OCI-LY7 (cell line): ENCODE data around the gene ACAT2. TPM values are rescaled to one million over a fixed set of nuclear protein-coding genes. Genes with fewer than 3 reads are reported as not detected.

ENCODE experiments used
- BruUV-seq: library from RNA; stranded (reverse); fragments of 400-500 nt; replicated peaks from 2 replicates; lab custom pipeline; 2021; lab: Mats Ljungman, UMichigan
- CTCF ChIA-PET: fragments of 300-600 bp; sonication (Branson Sonifier 250); formaldehyde crosslinking; loops from one replicate; lab custom pipeline; 2022; ENCODE audit warnings: antibody characterized with exemption; ENCODE audit not compliant: unreplicated experiment; lab: Charles Lee
- POLR2A ChIA-PET: fragments of 300-600 bp; sonication (Branson Sonifier 250); formaldehyde crosslinking; loops from one replicate; lab custom pipeline; 2022; ENCODE audit warnings: antibody characterized with exemption; lab: Charles Lee
- DNase-seq: peaks from one replicate; pipeline ENCODE4 v3.0.0-alpha.2; 2015; ENCODE audit warnings: low spot score
- H2AFZ ChIP-seq: fragments of 200-600 bp; sonication (generic), shearing (Covaris generic); 2 replicates; pipeline ENCODE4 v1.6.1; 2014; ENCODE audit warnings: mild to moderate bottlenecking, antibody characterized with exemption, low read length, moderate library complexity
- H3K27ac ChIP-seq: fragments of 200-600 bp; sonication (generic); 2 replicates; pipeline ENCODE4 v1.5.1; 2014; ENCODE audit warnings: mixed run types, low read depth, mild to moderate bottlenecking, moderate library complexity, low read length, inconsistent platforms; ENCODE audit not compliant: poor library complexity, severe bottlenecking
- H3K36me3 ChIP-seq: fragments of 200-600 bp; sonication (generic); 2 replicates; pipeline ENCODE4 v1.6.1; 2014; ENCODE audit warnings: mild to moderate bottlenecking, antibody characterized with exemption, low read length, moderate library complexity, mixed read lengths; ENCODE audit not compliant: insufficient read depth
- H3K4me1 ChIP-seq: fragments of 200-600 bp; sonication (generic); 2 replicates; pipeline ENCODE4 v1.5.1; 2014; ENCODE audit warnings: mild to moderate bottlenecking, low read length; ENCODE audit not compliant: insufficient read depth, poor library complexity, severe bottlenecking
- H3K4me2 ChIP-seq: fragments of 200-600 bp; sonication (generic); 2 replicates; pipeline ENCODE4 v1.6.1; 2014; ENCODE audit warnings: mild to moderate bottlenecking, low read length
- H3K4me3 ChIP-seq: fragments of 200-600 bp; sonication (generic); 2 replicates; pipeline ENCODE4 v1.5.1; 2014; ENCODE audit warnings: mild to moderate bottlenecking, low read depth, low read length; ENCODE audit not compliant: poor library complexity, severe bottlenecking
- H3K79me2 ChIP-seq: fragments of 200-600 bp; sonication (generic); 2 replicates; pipeline ENCODE4 v1.6.1; 2016; ENCODE audit warnings: low read depth, mild to moderate bottlenecking, low read length, moderate library complexity, mixed read lengths; ENCODE audit not compliant: insufficient read depth
- H3K9me2 ChIP-seq: fragments of 200-600 bp; sonication (generic); 2 replicates; pipeline ENCODE4 v1.6.1; 2016; ENCODE audit warnings: mild to moderate bottlenecking, low read length, mixed read lengths; ENCODE audit not compliant: insufficient read depth
- H3K9me3 ChIP-seq: fragments of 200-600 bp; sonication (generic); 2 replicates; pipeline ENCODE4 v1.6.1; 2014; ENCODE audit warnings: mild to moderate bottlenecking, mixed run types, low read length, mixed read lengths
- H4K20me1 ChIP-seq: fragments of 200-600 bp; sonication (generic); 2 replicates; pipeline ENCODE4 v1.6.1; 2014; ENCODE audit warnings: mild to moderate bottlenecking, antibody characterized with exemption, low read length, moderate library complexity, mixed read lengths; ENCODE audit not compliant: insufficient read depth
- EZH2phosphoT487 ChIP-seq: fragments of 200-600 bp; sonication (generic); IDR thresholded peaks from 2 replicates; pipeline ENCODE4 v1.6.1; 2018; ENCODE audit warnings: low read depth, borderline replicate concordance, mild to moderate bottlenecking, mixed run types, antibody characterized with exemption, low read length, moderate library complexity, mixed read lengths
- intact Hi-C: fragments of 100-400 bp; cut with micrococcal nuclease; formaldehyde crosslinking; loops from one replicate; pipeline ENCODE4 v1.10.0; 2022; ENCODE audit not compliant: unreplicated experiment
- total RNA-seq, 2 experiments: library from RNA; depleted of rRNA in 1 of 2; stranded (reverse); fragments of >200 nt in 1 of 2; shearing (Covaris generic) in 1 of 2; gene quantifications; 2 replicates each; pipeline ENCODE4 v1.2.3, GENCODE V29; 2014 to 2022
- TF ChIP-seq, protein P1 (sequence below): fragments of 200-600 bp; sonication (generic); conservative IDR thresholded peaks from 2 replicates; pipeline ENCODE4 v1.5.1; 2014; ENCODE audit warnings: mild to moderate bottlenecking, antibody characterized with exemption, low read length, moderate library complexity, mixed read lengths

The ACAT2 gene
- total RNA-seq, 2 experiments from 2014 or later = 42.4 to 110 TPM

DNA sequence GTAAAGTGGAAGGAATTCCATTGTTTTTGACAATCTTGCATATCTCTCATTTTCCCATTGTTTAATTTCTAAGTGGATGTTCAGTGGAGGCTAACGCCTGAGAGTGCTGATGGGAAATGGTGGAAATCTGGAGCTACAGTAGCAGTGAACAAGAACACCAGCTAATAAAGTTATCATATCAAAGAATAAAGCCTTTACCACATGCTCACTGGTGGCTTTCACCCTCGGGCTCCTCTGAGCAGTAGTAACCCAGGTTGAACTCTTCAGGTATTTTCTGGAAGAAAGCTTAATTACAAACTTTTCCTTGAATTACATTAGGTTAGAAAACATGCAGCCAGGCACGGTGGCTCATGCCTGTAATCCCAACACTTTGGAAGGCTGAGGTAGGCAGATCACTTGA, 10.4 kb upstream of the ACAT2 start:
- DNase-seq = no peak
- no peak overlapping the region for H3K4me3 ChIP-seq
- intact Hi-C loops = no loop called here
- H3K27ac ChIP-seq = no peak overlapping the region
- no peaks in the 10 kb centered on the region for H3K9me3 ChIP-seq
- TF ChIP-seq, protein P1, sequence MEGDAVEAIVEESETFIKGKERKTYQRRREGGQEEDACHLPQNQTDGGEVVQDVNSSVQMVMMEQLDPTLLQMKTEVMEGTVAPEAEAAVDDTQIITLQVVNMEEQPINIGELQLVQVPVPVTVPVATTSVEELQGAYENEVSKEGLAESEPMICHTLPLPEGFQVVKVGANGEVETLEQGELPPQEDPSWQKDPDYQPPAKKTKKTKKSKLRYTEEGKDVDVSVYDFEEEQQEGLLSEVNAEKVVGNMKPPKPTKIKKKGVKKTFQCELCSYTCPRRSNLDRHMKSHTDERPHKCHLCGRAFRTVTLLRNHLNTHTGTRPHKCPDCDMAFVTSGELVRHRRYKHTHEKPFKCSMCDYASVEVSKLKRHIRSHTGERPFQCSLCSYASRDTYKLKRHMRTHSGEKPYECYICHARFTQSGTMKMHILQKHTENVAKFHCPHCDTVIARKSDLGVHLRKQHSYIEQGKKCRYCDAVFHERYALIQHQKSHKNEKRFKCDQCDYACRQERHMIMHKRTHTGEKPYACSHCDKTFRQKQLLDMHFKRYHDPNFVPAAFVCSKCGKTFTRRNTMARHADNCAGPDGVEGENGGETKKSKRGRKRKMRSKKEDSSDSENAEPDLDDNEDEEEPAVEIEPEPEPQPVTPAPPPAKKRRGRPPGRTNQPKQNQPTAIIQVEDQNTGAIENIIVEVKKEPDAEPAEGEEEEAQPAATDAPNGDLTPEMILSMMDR = no peak
- no peak for TF ChIP-seq EZH2phosphoT487
- POLR2A ChIA-PET = interaction anchor here (1.0 to 2.6 kb wide), 3 partner anchors 8 to 10 kb away, joined by 3 to 10 read pairs (median 4); partner anchors contain the start of gene ACAT2
- H3K4me1 ChIP-seq = no peaks in the 10 kb centered on the region
- 0 out of 2 replicates have a peak, but pooled peaks cover 7% of the 10 kb centered on the region for H4K20me1 ChIP-seq
- CTCF ChIA-PET = no interaction called here
- no TSS peak for BruUV-seq
- peaks cover 100% of the 10 kb centered on the region for H3K36me3 ChIP-seq
- no peak overlapping the region for H2AFZ ChIP-seq
- H3K9me2 ChIP-seq = no peaks in the 10 kb centered on the region
- H3K79me2 ChIP-seq = peaks cover 27% of the 10 kb centered on the region; the same call in 1 of the 2 replicates
- H3K4me2 ChIP-seq = no peak overlapping the region

DNA sequence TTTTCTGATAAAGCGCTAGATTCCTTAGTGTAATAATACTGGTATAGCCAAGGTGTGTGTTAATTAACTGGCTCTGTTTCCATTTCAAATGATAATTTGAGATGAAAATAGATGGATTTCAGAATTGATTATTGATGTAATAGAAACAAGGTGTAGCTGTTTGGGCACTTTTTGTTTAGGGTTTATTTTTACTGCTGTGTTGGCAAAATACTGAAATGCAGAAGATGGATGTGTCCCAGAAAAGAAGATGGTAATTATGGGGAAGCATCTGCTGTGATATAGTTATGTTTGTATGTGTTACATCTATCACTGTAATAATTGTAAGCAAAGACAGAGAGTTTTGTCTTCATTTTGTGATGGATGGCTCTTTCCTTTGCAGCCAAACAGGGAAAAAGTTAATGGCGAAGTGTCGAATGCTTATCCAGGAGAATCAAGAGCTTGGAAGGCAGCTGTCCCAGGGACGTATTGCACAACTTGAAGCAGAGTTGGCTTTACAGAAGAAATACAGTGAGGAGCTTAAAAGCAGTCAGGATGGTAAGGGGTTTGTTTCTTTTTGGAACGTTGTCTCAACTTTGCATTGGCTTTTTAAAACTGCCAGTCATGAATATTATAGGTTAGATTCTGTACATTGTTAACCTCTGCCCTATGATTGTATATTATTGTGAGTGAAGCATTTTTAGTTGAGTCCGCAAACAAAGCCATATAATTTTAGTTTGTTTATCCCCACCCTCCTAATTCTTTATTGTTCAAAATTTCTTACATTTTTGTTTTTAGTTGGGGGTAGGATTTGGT, 8.6 kb upstream of the ACAT2 start:
- H4K20me1 ChIP-seq = 0 out of 2 replicates have a peak, but pooled peaks cover 7% of the 10 kb centered on the region
- ChIA-PET POLR2A (interaction anchor here (2.6 kb wide), 1 partner anchor 8 kb away, joined by 10 read pairs; the partner anchor contains the start of gene ACAT2), CTCF (no interaction called here)
- DNase-seq = no peak
- intact Hi-C loops = no loop called here
- BruUV-seq = no TSS peak
- H3K79me2 ChIP-seq = peaks cover 15% of the 10 kb centered on the region; the same call in 1 of the 2 replicates
- TF ChIP-seq, protein P1 = no peak
- no peak for TF ChIP-seq EZH2phosphoT487
- H3K36me3 ChIP-seq = peaks cover 100% of the 10 kb centered on the region
- H3K4me2 ChIP-seq = no peak overlapping the region
- no peak overlapping the region for H3K27ac ChIP-seq
- H3K4me1 ChIP-seq = no peaks in the 10 kb centered on the region
- H3K9me3 ChIP-seq = no peaks in the 10 kb centered on the region
- no peaks in the 10 kb centered on the region for H3K9me2 ChIP-seq
- H2AFZ ChIP-seq = no peak overlapping the region
- no peak overlapping the region for H3K4me3 ChIP-seq

DNA sequence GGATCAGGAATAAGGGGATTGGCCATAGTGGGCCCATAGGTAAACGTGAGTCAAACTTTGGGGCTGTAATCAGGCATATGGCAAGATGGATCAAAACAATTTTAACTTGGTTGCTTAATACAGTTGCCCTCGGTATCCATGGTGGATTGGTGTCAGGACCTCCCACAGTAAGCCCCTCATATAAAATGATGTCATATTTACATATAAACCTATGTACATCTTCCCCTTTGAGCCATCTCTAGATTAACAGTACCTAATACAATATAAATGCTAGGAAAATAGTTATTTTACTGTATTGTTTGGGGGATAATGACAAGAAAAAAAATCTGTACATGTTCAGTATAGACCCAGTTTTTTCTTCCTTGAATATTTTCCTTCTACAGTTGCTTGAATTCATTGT, 7.4 kb upstream of the ACAT2 start:
- H3K4me3 ChIP-seq = no peak overlapping the region
- H2AFZ ChIP-seq = no peak overlapping the region
- BruUV-seq = no TSS peak
- no peaks in the 10 kb centered on the region for H3K9me3 ChIP-seq
- no peak for DNase-seq
- ChIA-PET POLR2A (no interaction called here), CTCF (no interaction called here)
- H3K27ac ChIP-seq = no peak overlapping the region
- no peaks in the 10 kb centered on the region for H3K9me2 ChIP-seq
- intact Hi-C loops = no loop called here
- peaks cover 15% of the 10 kb centered on the region; the same call in 1 of the 2 replicates for H3K79me2 ChIP-seq
- H3K4me2 ChIP-seq = no peak overlapping the region
- TF ChIP-seq, protein P1 = no peak
- no peak for TF ChIP-seq EZH2phosphoT487
- H3K4me1 ChIP-seq = no peaks in the 10 kb centered on the region
- H3K36me3 ChIP-seq = peaks cover 96% of the 10 kb centered on the region
- H4K20me1 ChIP-seq = 0 out of 2 replicates have a peak, but pooled peaks cover 7% of the 10 kb centered on the region
